SKM-1 (cell line): ENCODE data around the gene IER5L.
"Not testable (repeated sequence)": the region's sequence is repeated elsewhere in the genome, so short reads cannot be mapped to it uniquely, and the experiment has no call there.

ENCODE experiments used
- DNase-seq: peaks from one replicate; lab custom pipeline; 2025; ENCODE audit not compliant: unreplicated experiment; lab: John Stamatoyannopoulos, UW

Gene IER5L

GRCh38 chr9:129203556-129203909 lies 25.5 kb upstream of the IER5L start:
- DNase-seq: no peak

GRCh38 chr9:129202613-129203555 lies 24.8 kb upstream of the IER5L start:
- peak; percentile 44 for DNase-seq

- no peak for DNase-seq
These were observed 23.8 kb upstream of the IER5L start for GRCh38 chr9:129201866-129202265.

GRCh38 chr9:129201289-129201688 lies 23.2 kb upstream of the IER5L start:
- DNase-seq: no peak

- DNase-seq: no peak
These were observed 22.2 kb upstream of the IER5L start for GRCh38 chr9:129200255-129200654.

- no peak for DNase-seq
These were observed 21.0 kb upstream of the IER5L start for GRCh38 chr9:129199044-129199435.

- no peak for DNase-seq
These were observed 20.4 kb upstream of the IER5L start for GRCh38 chr9:129198319-129199043.

- DNase-seq: no peak
These were observed 19.9 kb upstream of the IER5L start for GRCh38 chr9:129197978-129198318.

- not testable (repeated sequence) for DNase-seq
These were observed 19.0 kb upstream of the IER5L start for GRCh38 chr9:129197045-129197444.

GRCh38 chr9:129195606-129196005 lies 17.5 kb upstream of the IER5L start:
- DNase-seq: no peak

GRCh38 chr9:129194221-129194620 lies 16.2 kb upstream of the IER5L start:
- DNase-seq: no peak

- no peak for DNase-seq
These were observed 15.6 kb upstream of the IER5L start for GRCh38 chr9:129193655-129194054.

GRCh38 chr9:129191234-129191633 lies 13.2 kb upstream of the IER5L start:
- no peak for DNase-seq

GRCh38 chr9:129189971-129190370 lies 11.9 kb upstream of the IER5L start:
- DNase-seq: not testable (repeated sequence)

GRCh38 chr9:129187042-129187441 lies 9.0 kb upstream of the IER5L start:
- no peak for DNase-seq

GRCh38 chr9:129185991-129186390 lies 7.9 kb upstream of the IER5L start:
- no peak for DNase-seq

- no peak for DNase-seq
These were observed 7.3 kb upstream of the IER5L start for GRCh38 chr9:129185402-129185801.

GRCh38 chr9:129184596-129185122 lies 6.6 kb upstream of the IER5L start:
- DNase-seq: no peak

GRCh38 chr9:129184219-129184524 lies 6.1 kb upstream of the IER5L start:
- DNase-seq: no peak

- no peak for DNase-seq
These were observed 5.6 kb upstream of the IER5L start for GRCh38 chr9:129183495-129184218.

- no peak for DNase-seq
These were observed 4.8 kb upstream of the IER5L start for GRCh38 chr9:129182625-129183494.
